Inferior parietal cortex (tissue), 1 donor: ENCODE measurements around the gene SDF4.
A peak's percentile ranks its signal among the peaks of the same experiment; 100 is the strongest.

ENCODE experiments used
- DNase-seq: peaks from one replicate; pipeline ENCODE4 v3.0.0-alpha.2; 2016; ENCODE audit errors: extremely low spot score

The SDF4 gene

DNA sequence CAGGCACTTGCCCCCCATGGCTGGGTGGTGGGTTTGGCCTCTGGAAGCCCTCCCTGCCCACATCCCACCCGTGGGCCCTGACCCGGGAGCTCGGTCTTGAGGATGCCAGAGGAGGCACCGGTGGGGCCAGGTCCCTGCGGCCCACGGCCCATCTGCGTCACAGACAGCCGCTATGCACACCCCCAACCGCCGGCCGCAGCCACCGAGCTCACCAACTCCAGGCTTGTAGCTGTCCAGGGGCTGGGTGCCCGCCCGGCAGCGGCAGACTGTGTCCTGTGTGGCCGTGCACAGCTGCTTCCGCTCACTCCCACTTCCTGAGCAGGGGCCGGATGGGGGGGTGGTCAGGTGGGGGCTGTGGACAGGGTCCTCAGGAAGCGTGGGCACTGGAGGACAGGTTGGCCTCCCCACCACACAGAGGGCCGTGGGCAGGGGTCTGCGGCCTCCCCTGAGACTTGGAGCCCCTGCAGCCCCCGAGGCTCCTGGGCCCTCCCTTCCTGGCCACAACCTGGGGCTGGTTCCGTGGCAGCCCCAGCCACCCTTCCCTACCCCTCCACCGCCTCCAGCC lies 18.9 kb downstream of the SDF4 start:
- DNase-seq = no peak

DNA sequence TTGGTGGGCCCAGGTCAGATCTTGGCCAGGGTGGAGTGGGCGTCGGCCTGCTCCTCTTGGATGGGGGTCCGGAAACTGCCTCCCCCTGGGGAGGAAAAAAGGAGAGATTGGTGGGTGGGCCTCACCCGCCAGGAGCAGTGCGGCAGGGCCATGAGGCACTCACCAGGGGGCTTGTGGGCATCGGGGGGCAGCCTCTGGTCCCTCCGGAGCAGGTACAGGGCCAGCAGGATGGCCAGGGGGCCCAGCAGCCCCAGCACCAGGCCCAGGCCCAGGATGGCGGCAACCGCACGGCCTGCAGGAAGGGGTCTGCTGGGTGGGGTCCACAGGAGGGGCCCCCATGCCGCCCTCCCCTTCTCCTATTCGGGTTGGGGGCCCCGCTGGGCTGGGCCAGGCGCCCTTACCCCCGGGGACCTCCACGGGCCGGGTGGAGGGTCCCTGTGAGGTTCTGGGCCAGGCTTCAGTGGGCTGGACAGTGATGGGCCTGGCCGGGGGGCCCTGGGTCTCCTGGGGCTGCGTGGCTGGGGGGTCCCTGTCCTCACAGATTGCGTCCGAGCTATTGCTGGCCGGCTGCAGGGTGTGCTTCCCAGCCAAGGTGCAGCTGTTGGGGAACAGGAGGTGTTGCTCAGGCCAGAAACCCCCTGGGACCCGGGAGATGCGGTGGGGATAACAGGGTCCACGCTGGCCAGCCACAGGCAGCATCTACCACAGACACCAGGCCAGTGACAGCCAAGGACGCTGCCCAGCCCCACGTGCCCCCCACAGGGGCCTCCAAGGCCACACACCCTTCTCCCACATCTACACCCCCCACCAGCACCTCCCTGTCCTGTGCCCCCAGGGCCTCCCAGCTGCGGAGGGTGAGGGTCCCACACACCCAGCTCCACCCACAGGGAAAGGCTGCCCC lies 20.0 kb downstream of the SDF4 start:
- no peak for DNase-seq

DNA sequence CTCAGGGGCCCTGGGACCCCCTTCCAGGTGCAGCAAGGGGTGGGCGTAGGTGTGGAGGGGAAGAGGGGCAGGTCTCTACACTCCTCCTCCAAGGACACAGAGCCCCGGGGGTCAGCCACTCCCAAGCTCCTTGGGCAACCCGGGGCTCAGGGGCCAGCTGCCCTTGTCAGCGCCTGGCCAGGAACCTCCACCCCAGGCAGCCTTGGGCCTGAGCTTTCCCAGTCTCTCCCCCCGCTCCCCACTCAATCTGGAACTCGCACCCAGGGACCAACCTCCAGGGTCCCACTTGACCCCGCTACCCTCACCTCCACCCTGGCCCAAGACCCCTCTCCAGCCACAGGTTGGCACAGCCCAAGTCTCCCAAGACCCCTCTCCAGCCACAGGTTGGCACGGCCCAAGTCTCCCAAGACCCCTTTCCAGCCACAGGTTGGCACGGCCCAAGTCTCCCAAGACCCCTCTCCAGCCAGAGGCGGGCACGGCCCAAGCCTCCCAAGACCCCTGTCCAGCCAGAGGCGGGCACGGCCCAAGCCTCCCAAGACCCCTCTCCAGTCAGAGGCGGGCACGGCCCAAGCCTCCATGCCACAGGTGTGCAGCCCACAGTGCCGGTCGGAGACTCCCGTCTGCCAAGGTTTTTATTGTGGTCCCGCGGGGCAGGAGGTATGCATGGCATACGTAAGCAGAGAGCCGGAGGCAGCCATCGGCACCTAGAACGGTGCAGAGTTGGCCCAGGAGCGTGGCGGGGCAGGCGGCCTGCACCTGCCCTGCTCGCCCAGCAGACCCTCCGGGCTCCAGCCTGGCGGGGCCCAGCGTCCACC lies 20.9 kb downstream of the SDF4 start:
- DNase-seq = no peak

DNA sequence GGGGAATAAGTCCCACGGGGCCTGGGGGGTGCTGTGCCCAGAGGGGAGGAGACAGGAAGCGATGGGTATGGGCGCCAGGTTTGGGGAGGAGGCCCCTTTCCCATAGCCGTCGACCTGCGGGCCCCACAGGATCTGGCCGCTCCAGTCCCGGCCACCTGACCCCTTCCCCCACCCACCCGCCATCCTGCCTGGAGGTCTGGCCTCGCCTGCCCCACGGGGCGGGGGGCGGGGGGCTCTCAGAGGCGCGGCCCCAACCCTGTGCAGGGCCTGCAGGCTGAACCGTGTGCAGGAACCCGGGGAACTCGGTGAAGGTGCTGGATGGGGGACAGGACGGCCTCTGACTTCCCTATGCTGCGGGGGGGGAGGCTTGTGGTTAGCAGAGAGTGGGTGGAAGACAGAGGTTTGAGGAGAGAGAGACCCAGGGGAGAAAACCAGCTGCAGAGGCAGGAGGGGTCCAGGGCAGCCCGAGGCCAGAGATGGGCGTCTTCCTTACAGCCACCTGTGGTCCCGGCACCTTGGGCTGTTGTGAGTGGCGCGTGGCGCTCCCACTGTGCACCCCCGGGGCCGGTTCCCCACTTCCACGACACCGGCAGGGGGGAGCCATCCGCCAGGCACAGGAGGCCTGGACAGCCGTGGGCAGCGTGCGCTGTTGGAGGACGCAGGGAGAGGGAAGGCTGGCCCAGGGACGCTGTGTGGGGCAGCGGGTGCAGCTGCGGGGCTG lies 22.9 kb downstream of the SDF4 start:
- DNase-seq = no peak

DNA sequence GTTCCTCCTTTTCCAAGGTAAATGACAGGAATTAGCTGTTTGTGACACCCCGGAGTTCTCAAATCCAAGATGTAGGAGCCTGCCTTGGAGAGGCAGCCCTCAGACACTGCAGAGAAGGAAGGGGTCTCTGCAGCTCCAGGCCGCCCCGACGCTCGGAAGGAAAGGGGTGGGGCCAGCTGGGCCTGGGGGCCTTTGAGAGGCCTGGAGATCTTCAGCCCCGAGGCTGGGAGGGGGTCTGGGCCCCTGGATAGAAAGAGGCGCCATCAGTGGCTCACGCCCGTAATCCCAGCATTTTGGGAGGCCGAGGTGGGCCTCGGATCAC lies 24.3 kb downstream of the SDF4 start:
- no peak for DNase-seq

DNA sequence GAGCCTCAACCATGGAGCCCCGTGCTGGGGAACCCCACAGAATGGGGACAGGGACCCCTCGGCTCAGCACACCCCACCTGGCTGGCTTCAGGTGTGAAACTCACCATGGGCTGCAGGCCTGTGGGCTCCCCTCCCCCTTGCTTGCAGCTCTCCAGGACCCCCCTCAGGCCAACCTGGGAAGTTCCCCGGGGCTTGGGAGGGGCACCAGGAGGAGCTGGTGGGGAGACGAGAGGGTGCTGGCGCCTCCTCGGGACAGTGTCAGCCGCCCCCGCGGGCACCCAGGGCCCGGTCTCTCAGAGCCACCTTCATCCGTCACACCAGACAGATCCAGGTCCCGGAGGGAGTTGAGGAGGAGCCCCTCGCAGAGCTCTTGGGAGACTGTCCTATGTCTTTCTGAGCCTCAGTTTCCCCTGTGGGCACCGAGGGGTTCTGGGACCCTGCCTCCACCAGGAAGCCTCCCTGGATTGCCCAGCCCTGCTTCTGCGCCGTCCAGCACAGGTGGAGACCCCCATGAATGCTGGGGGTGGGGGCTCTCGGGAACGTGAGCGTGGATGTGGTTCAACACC lies 24.8 kb downstream of the SDF4 start:
- no peak for DNase-seq

DNA sequence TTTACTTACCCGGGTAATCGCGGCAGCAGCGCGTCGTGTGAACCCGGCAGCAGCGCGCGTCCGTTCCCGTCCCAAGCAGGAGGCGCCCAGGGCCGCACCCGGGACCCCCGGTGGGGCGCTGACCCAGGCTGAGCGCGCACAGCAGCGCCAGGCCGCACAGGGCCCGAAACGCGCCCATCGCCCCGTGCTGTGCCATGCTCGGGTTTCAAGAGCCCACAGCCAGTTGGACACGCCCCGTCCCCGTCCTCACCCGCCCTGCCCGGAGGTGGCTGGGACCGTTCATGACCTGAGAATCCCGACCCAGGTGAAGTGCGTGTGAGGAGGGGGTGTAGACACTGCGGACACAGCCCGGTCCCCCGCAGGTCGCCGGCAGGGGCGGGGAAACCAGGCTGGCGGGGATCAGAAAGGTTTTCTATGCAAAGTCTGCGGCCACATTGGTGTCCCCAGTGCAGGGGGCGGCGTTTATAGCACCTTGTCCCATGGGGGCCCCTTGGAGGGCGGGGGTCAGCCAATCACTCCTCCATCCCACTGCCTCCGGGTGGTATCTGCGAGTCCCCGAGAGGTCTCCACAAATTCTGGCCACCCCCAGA lies 25.3 kb downstream of the SDF4 start, which contains the start of gene TNFRSF18:
TNFRSF18 (minus strand) TSS at position 217 of the 590 bp plus-strand sequence; CDS start at position 196, 21 bp downstream.
- no peak for DNase-seq

DNA sequence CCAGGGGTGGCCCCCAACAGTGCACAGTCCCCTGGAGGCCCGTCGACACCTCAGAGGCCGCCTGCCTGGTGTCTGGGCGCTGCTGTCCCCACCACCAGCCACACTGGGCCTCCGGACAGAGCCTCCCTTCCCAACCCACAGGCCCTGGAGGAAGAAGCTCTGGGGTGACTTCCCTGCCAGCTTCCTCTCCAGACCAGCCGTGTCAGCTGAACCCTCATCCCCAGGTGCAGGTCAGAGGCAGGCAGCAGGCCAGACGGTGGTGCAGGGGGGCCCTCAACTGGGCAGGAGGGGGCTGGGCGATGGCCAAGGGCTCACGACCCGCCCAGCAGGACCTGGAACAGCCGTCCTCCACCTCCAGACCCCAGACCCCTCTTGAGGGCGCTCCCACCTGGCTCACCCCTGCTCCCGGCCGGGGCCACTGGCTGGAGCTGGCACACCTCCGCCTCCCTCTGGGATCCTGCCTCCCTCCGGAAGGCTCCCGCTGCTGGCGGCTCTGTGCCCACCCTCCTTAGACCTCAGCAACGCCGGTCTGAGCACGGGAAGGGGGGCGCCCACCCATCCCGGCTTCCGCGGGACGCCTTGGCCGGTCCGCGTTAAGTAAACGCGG lies 25.9 kb downstream of the SDF4 start:
- DNase-seq = no peak

DNA sequence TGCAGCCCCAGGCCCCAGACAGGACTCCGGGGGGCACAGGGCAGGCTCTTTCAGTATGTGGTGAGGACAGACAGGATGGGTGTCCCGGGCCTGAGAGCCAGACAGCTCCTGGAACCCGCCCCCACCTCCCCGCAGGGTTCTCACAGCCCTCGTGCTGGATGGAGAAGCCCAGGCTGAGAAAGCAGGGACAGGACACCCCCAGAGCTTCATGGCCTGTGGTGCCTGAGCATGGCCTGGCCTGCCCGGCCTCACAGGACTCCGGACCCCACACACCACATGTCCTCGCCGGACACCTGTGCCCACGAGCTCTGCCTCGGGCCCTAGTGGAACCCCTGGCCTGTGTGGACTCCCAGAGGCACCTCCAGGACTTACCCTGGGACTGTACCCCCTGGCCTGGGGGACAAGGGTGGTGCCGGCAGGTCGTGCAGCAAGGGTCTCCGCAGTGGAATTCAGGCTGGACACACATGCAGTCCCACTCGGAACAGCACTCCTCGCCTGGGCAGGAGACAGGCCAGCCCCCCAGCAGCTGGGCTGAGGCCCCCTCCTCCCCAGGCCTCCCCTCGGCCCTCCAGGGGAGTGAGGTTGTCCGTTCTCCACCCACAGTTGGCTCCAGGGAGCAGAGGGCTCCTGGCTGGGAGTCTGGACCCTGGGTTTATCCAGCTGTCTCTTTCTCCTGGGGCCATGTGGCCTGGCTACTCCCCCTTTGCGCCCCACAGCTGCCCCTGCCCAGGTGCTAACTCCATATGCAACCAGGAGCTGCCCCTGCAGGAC lies 26.6 kb downstream of the SDF4 start:
- no peak for DNase-seq

DNA sequence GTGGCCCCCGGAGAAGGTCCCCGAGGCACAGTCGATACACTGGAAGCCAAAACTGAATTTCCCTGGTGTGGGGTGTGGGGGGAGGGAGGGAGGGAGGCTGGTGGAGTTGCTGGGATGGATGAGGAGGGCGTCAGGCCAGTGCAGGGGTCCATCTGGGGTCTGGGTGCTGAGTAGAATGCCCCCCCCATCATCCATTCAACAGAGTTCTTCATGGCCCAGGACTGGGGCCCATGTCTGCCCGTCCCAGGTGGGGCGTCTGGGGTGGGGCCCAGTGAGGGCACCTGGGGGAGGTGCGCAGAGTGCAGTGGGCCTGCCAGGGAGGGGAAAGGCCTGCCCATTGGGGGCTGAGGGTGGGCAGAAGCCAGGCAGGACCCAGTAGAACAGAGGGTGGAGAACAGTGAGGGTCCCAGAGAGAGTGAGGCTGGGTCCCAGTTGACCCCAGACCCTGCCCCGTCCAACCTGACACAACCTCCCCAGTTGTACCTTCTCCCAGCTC lies 27.3 kb downstream of the SDF4 start:
- DNase-seq = no peak

DNA sequence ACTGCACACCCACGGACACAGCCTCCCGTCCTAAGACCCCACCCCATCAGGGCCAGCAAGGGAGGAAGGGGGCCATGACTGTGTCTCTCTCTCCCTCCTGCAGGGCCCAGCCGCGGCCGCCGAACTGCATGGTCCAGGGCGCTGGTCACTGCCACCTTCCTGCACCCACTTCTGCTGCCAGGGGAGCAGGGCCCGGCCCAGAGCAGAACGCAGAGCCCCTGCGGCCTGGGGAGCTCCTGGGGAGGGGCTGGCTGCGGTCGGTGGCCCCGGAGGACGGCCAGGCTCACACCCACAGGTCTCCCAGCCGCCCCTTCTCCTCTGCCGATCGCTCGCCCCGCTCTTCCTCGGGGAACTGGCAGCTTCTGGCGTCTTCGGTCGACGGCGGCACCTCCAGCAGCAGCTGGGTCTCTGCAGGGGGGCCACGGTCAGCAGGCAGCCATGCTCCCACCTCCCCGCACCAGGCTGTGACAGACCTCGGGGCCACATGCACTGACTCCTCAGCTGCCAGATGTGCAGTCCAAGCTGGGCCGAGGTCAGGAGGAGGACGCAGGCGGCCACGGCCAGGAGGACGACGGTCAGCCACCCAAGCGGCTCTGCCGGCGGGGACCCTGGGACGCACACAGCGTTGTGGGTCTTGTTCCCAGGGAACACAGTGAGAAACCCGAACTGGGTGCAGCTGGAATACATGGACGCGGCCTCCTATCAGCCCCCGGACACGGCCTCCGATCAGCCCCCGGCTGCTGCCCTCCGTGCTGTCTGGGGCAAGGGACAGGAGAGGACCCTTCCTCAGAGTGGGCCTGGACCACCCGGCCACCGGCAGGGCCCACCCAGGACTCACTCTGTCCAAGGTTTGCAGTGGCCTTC lies 28.0 kb downstream of the SDF4 start:
- DNase-seq = no peak

DNA sequence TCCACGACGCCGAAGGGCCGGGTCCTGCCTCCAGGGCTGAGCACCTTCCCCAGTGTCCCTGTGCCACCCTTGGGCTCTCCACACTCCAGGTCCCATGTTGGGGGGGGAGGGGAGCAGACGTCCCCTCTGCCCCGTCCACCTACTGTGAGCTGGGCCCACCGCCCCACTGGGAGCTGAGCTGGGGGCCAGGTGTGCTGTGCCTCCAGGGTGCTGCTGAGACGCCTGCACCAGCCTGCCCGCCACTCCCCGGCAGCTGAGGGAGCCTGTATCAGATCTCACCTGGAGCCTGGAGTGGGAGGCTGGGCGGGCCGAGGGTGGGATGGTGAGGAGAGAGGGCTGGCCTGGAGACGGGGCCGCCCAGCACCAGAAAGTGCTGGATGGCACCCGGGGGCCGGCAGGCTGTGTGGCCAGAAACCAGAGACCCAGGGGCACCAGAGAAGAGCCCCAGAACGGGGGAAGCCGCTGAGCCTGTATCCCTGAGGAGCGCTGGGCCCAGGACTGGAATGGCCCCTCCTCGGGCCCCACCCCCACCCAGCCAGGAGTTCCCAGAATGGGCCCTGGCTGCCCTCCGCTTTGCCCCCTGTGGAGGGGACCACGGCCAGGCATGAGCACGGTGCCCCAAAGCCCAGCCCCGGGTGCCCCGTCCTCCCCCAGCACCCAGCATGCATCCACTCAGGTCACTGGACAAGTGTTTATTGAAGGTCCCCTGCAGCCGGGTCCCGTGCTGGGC lies 28.8 kb downstream of the SDF4 start:
- no peak for DNase-seq

DNA sequence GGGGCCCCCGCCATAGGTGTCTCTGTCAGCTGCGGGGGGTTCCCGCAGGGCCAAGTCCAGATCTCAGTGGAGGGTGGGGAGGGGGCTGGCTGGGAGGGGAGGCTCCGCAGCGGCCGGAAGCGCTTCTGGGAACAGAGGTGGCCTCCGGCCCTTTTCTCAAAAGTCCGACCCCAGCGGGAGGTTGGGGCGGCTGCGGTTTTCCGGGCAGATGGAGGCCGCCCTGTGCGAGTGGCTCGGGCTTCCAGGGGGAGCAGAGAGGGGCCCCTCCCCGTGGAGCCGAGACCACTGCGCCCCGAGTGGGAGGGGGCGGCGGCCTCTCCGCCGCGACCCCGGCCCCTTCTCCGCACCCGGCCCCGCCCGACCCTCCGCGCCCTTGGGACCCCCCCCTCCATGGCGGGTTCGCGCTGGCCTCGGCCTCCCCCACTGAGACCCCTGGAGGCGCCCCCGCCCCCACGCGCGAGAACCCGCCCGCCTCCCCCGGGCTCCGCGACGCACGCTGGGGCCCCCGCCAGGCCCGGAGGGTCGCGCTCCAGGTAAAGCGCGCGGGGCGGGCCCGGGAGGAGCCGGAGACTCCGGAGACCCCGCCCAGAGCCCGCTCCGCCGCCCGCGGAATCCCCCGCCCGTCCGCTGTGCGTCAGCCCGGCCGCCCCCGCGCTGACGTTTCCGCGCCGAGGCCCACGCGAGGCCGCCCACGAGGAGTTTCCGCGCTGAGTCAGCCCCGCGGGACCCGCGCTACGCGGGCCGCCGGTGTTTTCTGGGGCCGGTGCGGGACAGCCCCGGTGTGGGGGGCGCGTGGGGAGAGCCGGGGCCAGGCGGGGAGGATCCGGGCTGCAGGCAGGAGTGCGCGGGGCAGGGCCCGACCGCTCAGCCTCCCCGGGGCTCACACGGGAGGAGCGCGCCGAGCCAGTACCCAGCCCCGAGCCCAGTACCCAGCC lies 30.7 kb downstream of the SDF4 start:
- DNase-seq = peak; percentile 5

DNA sequence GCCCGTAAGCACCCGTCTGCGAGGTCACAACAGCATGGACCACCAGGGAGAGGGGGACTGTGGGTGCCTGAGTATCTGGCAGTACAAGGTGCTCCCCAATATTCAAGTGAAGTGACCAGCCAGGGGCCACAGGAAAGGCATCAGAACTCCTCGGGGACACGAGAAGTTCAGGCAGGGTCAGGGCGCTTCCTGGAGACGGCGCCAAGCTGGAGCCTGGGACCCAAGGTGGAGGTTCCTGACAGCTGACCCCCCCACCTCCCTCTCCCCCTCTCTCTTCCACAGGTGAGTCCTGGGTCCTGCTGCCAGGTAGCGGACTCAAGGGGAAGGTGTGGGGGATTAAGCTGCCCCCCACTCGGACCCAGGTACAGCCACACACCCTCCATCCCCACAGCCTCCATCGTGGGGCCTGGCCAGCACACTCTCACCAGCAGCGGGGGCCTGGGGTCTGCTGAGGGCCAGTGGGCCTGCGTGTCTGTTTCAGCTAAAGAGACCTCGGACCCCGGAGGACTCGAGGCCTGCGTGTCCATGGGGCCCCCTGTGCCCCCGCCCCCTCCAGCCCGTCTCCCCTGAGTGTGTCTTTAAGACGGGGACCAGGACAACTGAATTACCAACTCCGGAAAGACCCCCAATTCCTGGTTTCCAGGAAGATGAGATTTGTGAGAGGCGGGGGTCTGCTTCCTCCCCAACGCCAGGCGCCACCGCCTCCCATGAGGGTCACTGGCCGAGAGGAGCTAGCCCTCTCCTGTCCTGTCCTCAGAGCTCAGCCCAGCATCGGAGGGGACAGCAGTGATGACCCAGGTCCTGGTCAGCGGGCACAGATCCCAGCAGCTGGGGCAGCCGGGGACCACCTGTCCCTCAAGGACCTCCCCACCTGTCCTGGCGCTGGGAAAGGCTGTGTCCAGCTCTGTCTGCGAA lies 31.6 kb downstream of the SDF4 start:
- no peak for DNase-seq

DNA sequence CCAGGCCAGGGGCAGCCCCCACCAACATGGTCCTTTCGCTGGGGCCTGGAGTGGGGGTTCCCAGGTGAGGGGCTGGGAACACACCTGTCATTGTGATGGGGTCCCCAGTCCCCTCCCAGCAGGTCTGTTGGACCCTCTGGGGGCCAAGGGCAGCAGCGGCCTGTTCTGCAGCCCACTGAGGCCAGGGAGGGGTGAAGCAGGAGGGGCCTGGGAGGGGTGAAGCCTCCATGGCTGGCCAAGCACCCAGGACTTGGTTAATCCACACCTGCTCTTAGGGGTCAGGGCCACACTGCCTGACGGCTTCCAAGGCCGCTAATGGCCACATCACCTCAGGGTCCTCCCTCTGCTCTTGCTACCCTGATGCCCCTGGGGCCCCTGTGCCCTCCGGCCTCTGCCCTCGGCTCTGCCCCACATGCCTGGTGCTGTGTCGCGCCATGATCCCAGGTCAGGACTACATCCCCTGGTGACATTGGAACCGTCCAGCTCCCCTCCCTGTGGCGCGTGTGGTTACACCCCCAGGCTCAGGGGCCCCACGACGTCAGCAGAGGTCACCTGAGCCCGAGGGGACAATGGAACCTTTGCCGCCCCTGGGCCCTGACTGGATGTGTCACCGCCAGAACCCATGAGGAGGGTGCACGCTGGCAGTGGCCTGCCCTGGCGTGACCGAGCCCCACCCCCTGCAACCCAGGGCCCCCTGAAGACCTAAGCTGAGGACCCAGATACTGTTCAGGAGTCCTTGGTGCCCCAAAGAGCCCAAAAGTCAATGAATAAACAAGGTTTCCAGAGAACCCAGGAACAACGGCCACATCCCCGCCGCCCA lies 32.5 kb downstream of the SDF4 start:
- DNase-seq = no peak
